ENCODE data around the gene GRIN3B. TPM values are rescaled to one million over a fixed set of nuclear protein-coding genes. Genes with fewer than 3 reads are reported as not detected.

The GRIN3B gene
- under 0.01 and 0.46 TPM in 2 replicates for total RNA-seq

GRCh38 chr19:1000095-1000494 is at the start of gene GRIN3B:
Gene GRIN3B (plus strand): TSS chr19:1000419. CDS start chr19:1000438, 19 bp downstream.
- peak; percentile 45 for TF ChIP-seq CTCF (conservative IDR thresholded peaks at IDR 0.05; ENCODE audit: low read depth, low read length)
- H3K4me3 ChIP-seq (ENCODE audit: low read depth, low read length), result no peak within 1 kb of the TSS
- no peak for DNase-seq (ENCODE audit: low read depth)

GRCh38 chr19:952049-952679 is 48.1 kb upstream of the GRIN3B start:
- no peak for TF ChIP-seq CTCF (conservative IDR thresholded peaks at IDR 0.05; ENCODE audit: low read depth, low read length)
- no peak overlapping the region for H3K4me3 ChIP-seq (ENCODE audit: low read depth, low read length)
- no peak for DNase-seq (ENCODE audit: low read depth)

GRCh38 chr19:952680-953444 is 47.4 kb upstream of the GRIN3B start:
- no peak overlapping the region for H3K4me3 ChIP-seq (ENCODE audit: low read depth, low read length)
- DNase-seq (ENCODE audit: low read depth), result no peak
- TF ChIP-seq CTCF (conservative IDR thresholded peaks at IDR 0.05; ENCODE audit: low read depth, low read length), result no peak

- TF ChIP-seq CTCF (conservative IDR thresholded peaks at IDR 0.05; ENCODE audit: low read depth, low read length), result no peak
- no peak for DNase-seq (ENCODE audit: low read depth)
- no peak overlapping the region for H3K4me3 ChIP-seq (ENCODE audit: low read depth, low read length)
Observed at GRCh38 chr19:953445-954271, 46.6 kb upstream of the GRIN3B start.

GRCh38 chr19:954272-954671 is 45.9 kb upstream of the GRIN3B start:
- no peak for TF ChIP-seq CTCF (conservative IDR thresholded peaks at IDR 0.05; ENCODE audit: low read depth, low read length)
- DNase-seq (ENCODE audit: low read depth), result no peak
- H3K4me3 ChIP-seq (ENCODE audit: low read depth, low read length), result no peak overlapping the region

- no peak overlapping the region for H3K4me3 ChIP-seq (ENCODE audit: low read depth, low read length)
- no peak for TF ChIP-seq CTCF (conservative IDR thresholded peaks at IDR 0.05; ENCODE audit: low read depth, low read length)
- no peak for DNase-seq (ENCODE audit: low read depth)
Observed at GRCh38 chr19:954672-955494, 45.3 kb upstream of the GRIN3B start.
